DMS79 treated with DMSO at 0.1 percent for 48 hours (cell line): ENCODE data around the gene CFAP54.

ENCODE experiments used
- DNase-seq: peaks from one replicate; lab custom pipeline; 2025; lab: John Stamatoyannopoulos, UW

Gene CFAP54

GRCh38 chr12:96824838-96825236 lies 335.5 kb downstream of the CFAP54 start:
- DNase-seq, result no peak

DNA sequence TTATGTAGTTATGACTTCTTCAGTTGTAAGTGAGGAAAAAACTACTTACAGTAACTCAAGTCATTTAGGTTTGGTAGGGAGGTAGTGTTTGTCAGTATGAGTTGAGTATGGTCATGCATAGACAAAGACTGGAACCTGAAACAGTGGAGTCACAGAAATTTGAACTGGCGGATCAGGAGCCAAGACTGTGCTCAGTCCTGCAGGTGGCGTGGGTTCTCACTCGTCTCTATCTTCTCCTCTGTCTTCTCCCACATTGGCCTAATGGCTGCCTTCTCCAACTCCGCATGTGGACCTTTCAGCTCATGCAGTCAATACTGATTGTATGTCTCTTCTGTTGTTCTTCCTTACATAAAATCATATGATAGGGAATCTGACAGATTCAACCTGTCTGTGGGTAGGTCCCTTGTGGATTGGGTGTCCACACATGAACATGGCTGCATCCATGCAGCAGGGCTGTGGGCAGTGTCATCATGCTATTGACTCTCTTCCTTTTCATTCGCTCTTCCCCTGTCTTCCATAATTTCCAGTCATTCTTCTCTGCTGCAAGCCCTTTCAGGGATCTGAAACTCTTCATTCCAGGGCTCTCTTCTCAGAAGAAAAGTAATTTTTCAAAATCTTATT lies 338.9 kb downstream of the CFAP54 start:
- DNase-seq, result no peak

- DNase-seq, result no peak
Measured at GRCh38 chr12:96829354-96829753, 340.0 kb downstream of the CFAP54 start.

DNA sequence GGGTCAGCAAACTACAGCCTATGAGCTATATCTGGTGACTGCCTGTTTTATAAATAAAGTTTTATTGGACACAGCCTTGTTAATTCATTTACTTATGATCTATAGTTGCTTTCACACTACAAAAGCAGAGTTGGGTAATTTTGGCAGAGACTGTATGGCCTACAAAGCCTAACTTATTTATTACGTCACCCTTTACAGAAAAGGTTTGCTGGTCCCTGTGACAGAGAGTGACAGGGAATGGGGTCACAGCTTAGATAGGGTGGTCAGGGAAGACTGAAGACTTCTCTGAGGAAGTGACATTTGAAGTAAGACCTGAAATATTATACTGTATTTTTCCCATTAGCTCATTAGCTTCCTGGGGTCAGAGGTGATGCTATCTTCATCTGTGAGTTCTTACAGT lies 342.0 kb downstream of the CFAP54 start:
- DNase-seq, result no peak

DNA sequence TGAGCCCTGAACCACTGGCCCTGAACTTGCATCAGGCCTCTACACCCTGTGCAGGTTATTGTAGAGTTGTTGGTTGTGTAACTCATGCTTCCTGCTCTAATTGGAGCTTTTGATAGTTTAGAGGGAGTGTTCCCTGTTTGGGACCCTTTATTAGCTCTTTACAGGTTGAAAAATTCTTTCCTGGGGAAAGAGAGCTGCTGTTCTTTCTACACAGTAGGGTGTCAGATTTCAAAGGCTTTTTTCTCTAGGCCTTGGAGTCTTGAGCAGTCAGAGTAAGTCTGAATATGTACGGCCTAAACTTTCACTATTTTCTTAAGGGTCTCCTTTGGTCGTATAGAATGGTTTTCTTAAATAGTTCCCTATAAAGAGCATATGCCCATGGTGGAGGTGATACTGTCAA lies 356.9 kb downstream of the CFAP54 start:
- DNase-seq, result no peak

DNA sequence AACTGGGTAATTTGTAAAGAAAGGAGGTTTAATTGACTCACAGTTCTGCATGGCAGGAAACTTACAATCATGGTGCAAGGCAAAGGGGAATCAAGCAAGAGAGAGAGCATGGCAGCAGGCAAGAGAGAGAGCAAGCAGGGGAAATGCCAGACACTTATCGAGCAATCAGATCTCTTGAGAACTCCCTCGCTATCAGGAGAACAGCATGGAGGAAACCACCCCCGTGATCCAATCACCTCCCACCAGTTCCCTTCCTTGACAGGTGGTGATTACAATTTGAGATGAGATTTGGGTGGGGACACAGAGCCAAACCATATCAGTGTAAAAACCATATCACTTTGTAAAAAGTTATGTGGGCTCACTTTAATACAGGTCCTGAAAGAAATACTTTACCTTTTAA lies 361.3 kb downstream of the CFAP54 start:
- DNase-seq, result no peak

GRCh38 chr12:96858162-96858561 lies 368.8 kb downstream of the CFAP54 start:
- DNase-seq, result no peak

DNA sequence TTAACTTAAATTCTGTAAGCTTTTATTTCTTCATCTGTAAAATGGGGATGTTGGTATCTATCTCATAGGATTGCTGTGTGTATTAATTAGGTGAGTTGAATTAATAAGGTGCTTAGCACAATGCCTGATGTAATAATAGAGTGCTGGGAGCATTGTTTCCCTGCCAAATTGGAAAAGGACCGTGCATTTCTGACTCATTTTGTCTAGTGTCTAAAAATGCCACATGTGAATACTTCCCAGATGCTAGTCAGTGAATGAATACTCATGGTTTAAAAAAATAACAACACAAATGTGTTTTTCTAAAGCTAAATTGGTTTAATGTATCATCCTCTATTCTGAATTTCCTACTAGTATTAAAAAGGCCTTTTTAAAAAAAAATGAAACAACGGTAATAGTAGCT lies 372.3 kb downstream of the CFAP54 start:
- DNase-seq, result no peak

GRCh38 chr12:96862326-96862725 lies 372.9 kb downstream of the CFAP54 start:
- DNase-seq, result no peak

GRCh38 chr12:96864335-96864734 lies 375.0 kb downstream of the CFAP54 start:
- DNase-seq, result peak; percentile 6

- DNase-seq, result no peak
Measured at GRCh38 chr12:96866801-96867590, 377.6 kb downstream of the CFAP54 start.

- DNase-seq, result no peak
Measured at GRCh38 chr12:96870946-96871345, 381.6 kb downstream of the CFAP54 start.

GRCh38 chr12:96872961-96873360 lies 383.6 kb downstream of the CFAP54 start:
- no peak for DNase-seq

DNA sequence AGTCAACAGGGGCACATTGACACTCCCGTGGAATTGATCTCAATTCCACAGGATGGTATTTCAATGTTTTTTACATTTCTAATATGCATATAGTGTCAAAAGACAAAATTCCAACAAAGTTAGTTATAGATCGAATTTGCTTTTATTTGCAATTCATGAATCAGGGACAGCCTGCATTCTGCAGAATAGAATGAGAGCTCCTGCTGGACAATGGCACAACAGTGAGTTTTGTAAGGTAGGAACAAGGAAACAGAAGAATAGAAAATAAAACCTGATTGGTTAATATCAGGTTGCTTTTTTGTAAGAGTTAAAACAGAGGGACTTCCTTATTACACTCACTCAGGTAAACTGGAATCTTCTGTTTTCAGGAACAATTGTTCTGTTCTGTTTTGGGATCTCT lies 384.8 kb downstream of the CFAP54 start:
- no peak for DNase-seq

DNA sequence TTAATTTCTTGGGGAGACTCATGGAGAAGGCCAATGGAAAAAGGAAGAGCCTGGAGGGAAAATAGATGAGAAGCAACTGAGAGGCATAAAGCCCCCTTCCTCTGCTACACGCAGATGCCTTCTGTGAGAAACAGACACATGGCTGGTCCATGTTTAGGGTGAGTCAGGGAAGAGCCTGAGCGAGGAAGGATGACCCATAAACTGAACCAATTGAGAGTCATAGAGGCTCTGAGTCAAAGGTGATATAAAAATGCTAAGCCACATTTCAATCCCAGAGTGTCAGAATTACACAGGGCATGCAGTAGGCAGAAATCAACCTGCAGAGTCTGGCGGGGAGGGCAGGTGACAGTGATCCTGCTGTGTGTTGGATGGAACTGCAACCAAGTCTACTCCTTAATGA lies 387.6 kb downstream of the CFAP54 start:
- DNase-seq, result no peak

DNA sequence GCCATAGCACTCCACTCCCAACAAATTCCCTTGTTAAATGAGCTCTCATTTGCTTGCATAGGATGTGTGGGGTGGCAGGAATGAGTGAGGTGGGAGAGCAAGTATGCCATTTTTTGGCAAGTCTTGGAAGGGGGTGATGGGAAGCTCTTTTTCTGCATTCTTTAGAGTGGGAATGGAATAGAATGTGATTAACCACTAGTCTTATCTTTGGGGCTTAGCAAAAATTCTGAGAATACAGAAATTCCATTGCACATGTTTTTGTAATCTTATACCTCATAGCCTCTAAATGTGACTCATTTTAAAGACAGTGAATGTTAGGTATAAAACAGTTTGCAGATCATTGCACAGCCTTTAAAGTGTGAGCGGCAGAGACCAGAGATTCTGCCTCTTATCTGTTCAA lies 389.3 kb downstream of the CFAP54 start:
- DNase-seq, result no peak

DNA sequence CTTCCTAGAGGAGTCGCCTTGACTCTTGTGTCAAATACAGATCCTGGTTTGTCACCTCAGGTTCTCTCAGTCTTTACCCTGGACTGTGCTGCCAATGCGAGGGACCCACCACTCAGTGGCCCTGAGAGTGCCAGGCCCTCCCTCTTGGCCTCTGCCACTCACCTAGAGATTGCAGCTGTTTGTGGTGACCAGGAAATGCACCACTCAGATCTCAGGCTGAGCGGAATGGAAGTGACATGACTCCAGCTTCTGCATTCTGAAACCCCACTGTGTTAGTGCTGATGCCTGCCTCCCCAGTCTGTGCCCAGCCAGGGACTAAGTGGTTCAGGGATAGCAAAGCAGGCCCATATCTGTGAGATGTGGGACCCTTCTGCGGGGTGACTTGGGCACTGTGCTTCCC lies 389.9 kb downstream of the CFAP54 start:
- DNase-seq, result no peak

- DNase-seq, result no peak
Measured at GRCh38 chr12:96880220-96880619, 390.8 kb downstream of the CFAP54 start.

DNA sequence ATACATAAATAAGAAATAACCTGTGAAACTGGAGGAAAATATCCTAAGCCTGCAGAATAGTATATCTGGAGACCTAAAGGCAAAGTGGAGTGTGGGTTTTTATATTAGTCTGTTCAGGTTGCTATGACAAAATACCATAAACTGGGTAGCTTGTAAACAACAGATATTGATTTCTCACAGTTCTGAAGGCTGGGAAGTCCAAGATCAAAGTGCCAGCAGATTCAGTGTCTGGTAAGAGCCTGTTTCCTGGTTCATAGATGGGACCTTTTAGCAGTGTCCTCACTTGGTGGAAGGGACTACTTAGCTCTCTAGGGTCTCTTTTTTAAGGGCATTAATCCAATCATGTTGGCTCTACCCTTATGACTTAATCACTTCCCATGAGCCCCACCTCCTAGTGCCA lies 392.2 kb downstream of the CFAP54 start:
- no peak for DNase-seq

DNA sequence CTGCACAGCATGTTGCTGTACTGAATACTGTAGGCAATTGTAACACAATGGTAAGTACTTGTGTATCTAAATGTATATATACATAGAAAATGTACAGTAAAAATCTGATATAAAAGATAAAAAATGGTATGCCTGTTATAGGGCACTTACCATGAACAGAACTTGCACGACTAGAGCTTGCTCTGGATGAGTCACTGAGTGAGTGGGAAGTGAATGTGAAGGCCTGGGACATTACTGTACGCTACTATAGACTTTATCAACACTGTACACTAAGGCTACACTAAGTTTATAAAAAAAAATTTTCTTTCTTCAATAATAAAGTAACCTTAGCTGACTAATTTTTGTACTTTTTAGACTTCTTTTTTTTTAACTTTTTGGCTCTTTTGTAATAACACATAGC lies 393.5 kb downstream of the CFAP54 start:
- no peak for DNase-seq

DNA sequence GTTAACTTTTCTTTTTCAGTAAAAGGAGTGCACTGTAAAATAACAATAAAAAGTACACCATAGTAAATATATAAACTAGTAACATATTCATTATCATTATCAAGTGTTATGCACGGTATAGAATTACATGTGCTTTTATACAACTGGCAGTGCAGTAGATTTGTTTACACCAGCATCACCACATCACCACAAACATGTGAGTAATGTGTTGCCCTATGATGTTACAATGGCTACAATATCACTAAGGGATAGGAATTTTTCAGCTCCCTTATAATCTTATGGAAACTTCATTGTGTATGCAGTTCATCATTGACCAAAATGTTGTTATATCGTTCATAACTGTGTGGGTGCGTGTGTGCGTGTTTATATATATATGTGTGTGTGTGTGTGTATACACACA lies 394.2 kb downstream of the CFAP54 start:
- no peak for DNase-seq

- DNase-seq, result no peak
Measured at GRCh38 chr12:96886998-96887677, 397.8 kb downstream of the CFAP54 start.

GRCh38 chr12:96889273-96889933 lies 400.0 kb downstream of the CFAP54 start:
- peak; percentile 66 for DNase-seq
